Transverse colon (tissue), 4 donors: Measurements from ENCODE around the gene SLC2A5. TPM values are rescaled to one million over a fixed set of nuclear protein-coding genes. Genes with fewer than 3 reads are reported as not detected.

Source experiments
- DNase-seq: peaks from one replicate; pipeline ENCODE4 v3.0.0-alpha.2; 2019
- H3K27ac ChIP-seq, 4 donors: fragments of 200-600 bp; sonication (generic); 2 replicates each; pipeline ENCODE4 v1.5.1; 2016 to 2018; ENCODE audit warnings: inconsistent platforms in 4 of 4
- H3K27me3 ChIP-seq: fragments of 200-600 bp; sonication (generic); 2 replicates; pipeline ENCODE4 v1.5.1; 2017; ENCODE audit warnings: inconsistent platforms
- H3K36me3 ChIP-seq, 4 donors: fragments of 200-600 bp; sonication (generic); 2 replicates each; pipeline ENCODE4 v1.5.1; 2017 to 2019; ENCODE audit warnings: inconsistent platforms in 4 of 4
- H3K4me1 ChIP-seq, 4 donors: fragments of 200-600 bp; sonication (generic); 2 replicates each; pipeline ENCODE4 v1.5.1; 2017 to 2020; ENCODE audit warnings: inconsistent platforms in 4 of 4
- H3K4me3 ChIP-seq, 4 donors: fragments of 200-600 bp; sonication (generic); 1 replicate in 1 of 4; 2 replicates in 3 of 4; pipeline versions ENCODE4 v1.5.1 to v1.6.1; 2017 to 2019; ENCODE audit warnings: inconsistent platforms in 4 of 4
- H3K9me3 ChIP-seq, 2 donors: fragments of 200-600 bp; sonication (generic); 2 replicates each; pipeline ENCODE4 v1.5.1; 2017 to 2019; ENCODE audit warnings: inconsistent platforms in 2 of 2
- CTCF ChIP-seq, 5 experiments: fragments of 200-600 bp in 3 of 5; fragments of 450-650 bp in 2 of 5; sonication (generic) in 3 of 5; IDR thresholded peaks; 1 replicate in 2 of 5; 2 replicates in 3 of 5; pipeline ENCODE4 v1.5.1; 2016 to 2017; ENCODE audit warnings: antibody characterized with exemption in 5 of 5, inconsistent platforms in 3 of 5, mild to moderate bottlenecking in 2 of 5, moderate library complexity in 1 of 5
- EP300 ChIP-seq: sonication (generic); formaldehyde crosslinking; IDR thresholded peaks from one replicate; pipeline ENCODE4 v1.6.1; 2017; ENCODE audit warnings: antibody characterized with exemption, low read depth
- POLR2A ChIP-seq: fragments of 450-650 bp; IDR thresholded peaks from one replicate; pipeline ENCODE4 v1.6.1; 2016; ENCODE audit warnings: antibody characterized with exemption, mild to moderate bottlenecking, moderate library complexity
- POLR2AphosphoS5 ChIP-seq, 3 donors: sonication (generic); formaldehyde crosslinking; IDR thresholded peaks; one replicate each; pipeline ENCODE4 v1.6.1; 2016; ENCODE audit warnings: antibody characterized with exemption in 3 of 3
- WGBS, 2 donors: methylation state at CpG; one replicate each; pipeline ENCODE4 v1.1.5; 2018; ENCODE audit warnings: low coverage in 1 of 2; 5-methylcytosine and 5-hydroxymethylcytosine counted together
- in situ Hi-C, 4 donors: fragments of 200-750 bp; cut with MboI; loops; one replicate each; pipeline versions ENCODE4 v1.15.0 to v1.15.1; 2017; ENCODE audit warnings: low sequenced_read_pairs in 3 of 4, low pct_ligation_motif_present in 1 of 4, low pct_unique_long_range_greater_than_20kb in 1 of 4
- intact Hi-C: fragments of 100-400 bp; cut with DNase I; formaldehyde crosslinking; loops from one replicate; pipeline ENCODE4 v1.15.1; 2023; ENCODE audit warnings: low total_unique reads
- total RNA-seq, 4 donors: library from RNA; depleted of rRNA; stranded (reverse); fragments of >200 nt; gene quantifications; one replicate each; pipeline ENCODE4 v1.1.0, GENCODE V29; 2016

Gene SLC2A5
- total RNA-seq, 4 donors from 2014 or later = 5.9 to 21.3 (median 13.3) TPM

GRCh38 chr1:9080705-9081291 is 11.4 kb upstream of the SLC2A5 start:
- WGBS, 2 donors = 77 to 99% methylated on average over 6 of the region's 6 CpGs
- no peaks in the 10 kb centered on the region for H3K27me3 ChIP-seq
- H3K4me1 ChIP-seq = peaks cover 5 to 35% (median 15%) of the 10 kb centered on the region in 4 donors
- H3K27ac ChIP-seq = peak overlapping the region in 1 of 4 donors; percentile 21
- H3K36me3 ChIP-seq = no peaks in the 10 kb centered on the region
- H3K9me3 ChIP-seq = no peaks in the 10 kb centered on the region
- H3K4me3 ChIP-seq = no peak overlapping the region
- intact Hi-C loops = no loop called here
- no peak for DNase-seq
- TF ChIP-seq CTCF (IDR thresholded peaks at IDR 0.05) (no peak), POLR2AphosphoS5 (IDR thresholded peaks at IDR 0.05) (no peak), POLR2A (no peak), EP300 (no peak)
- in situ Hi-C loops = no loop called here

DNA sequence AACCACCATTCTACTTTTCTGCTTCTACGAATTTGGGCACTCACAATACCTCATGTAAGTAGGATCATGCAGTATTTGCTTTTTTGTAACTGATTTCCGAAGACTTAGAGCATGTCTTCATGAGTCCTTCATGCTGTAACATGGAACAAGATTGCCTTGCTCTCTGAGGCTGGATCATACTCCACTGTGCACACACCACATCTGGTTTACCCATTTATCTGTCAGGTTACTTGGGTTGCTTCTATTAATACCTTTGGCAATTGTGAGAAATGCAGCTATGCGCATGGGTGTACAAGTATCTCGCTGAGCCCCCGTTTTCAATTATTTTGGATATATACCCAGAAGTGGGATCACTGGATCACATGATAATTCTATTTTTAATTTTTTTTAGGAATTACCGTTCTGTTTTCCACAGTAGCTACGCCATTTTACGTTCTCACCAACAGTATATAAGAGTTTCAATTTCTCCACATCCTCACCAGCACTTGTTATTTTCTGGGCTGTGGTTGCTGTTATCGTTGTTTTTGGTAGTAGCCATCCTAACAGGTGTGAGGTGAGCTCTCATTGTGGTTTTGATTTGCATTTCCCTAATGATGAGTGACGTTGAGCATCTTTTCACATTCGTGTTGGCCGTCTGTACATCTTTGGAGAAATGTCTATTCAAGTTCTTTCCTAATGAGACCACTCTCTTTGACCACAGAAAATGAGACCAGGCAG is 10.7 kb upstream of the SLC2A5 start:
- no peaks in the 10 kb centered on the region for H3K9me3 ChIP-seq
- TF ChIP-seq POLR2AphosphoS5 (IDR thresholded peaks at IDR 0.05) = no peak
- TF ChIP-seq EP300 = no peak
- no peak for TF ChIP-seq POLR2A
- TF ChIP-seq CTCF (IDR thresholded peaks at IDR 0.05) = no peak
- peaks cover 3 to 34% (median 12%) of the 10 kb centered on the region in 4 donors for H3K4me1 ChIP-seq
- no peak overlapping the region for H3K4me3 ChIP-seq
- DNase-seq = no peak
- H3K27ac ChIP-seq = no peak overlapping the region
- intact Hi-C loops (no loop called here), in situ Hi-C loops (no loop called here)
- 75 to 90% methylated on average over 9 to 12 of the region's 12 CpGs for WGBS, 2 donors
- no peaks in the 10 kb centered on the region for H3K27me3 ChIP-seq
- H3K36me3 ChIP-seq = no peaks in the 10 kb centered on the region

GRCh38 chr1:9078752-9079500 is 9.5 kb upstream of the SLC2A5 start:
- H3K27me3 ChIP-seq = no peaks in the 10 kb centered on the region
- intact Hi-C loops (no loop called here), in situ Hi-C loops (no loop called here)
- TF ChIP-seq POLR2A (no peak), POLR2AphosphoS5 (IDR thresholded peaks at IDR 0.05) (peak in 1 of 3 donors; percentile 4)
- DNase-seq = peak; percentile 47
- no peak overlapping the region for H3K4me3 ChIP-seq
- WGBS, 2 donors = 42 to 62% methylated on average over 6 to 19 of the region's 19 CpGs
- no peaks in the 10 kb centered on the region for H3K36me3 ChIP-seq
- H3K9me3 ChIP-seq = no peaks in the 10 kb centered on the region
- peaks cover 3 to 39% (median 9%) of the 10 kb centered on the region in 4 donors for H3K4me1 ChIP-seq
- peak overlapping the region in 2 of 4 donors; percentile 2 to 5 for H3K27ac ChIP-seq

GRCh38 chr1:9078015-9078751 is 8.7 kb upstream of the SLC2A5 start:
- 42 to 68% methylated on average over 3 to 9 of the region's 9 CpGs for WGBS, 2 donors
- no peak overlapping the region for H3K27ac ChIP-seq
- DNase-seq = no peak

More at GRCh38 chr1:9078015-9078751, 8.7 kb upstream of the SLC2A5 start:
- no peaks in the 10 kb centered on the region for H3K9me3 ChIP-seq
- TF ChIP-seq POLR2AphosphoS5 (IDR thresholded peaks at IDR 0.05) (no peak), POLR2A (no peak), EP300 (no peak), CTCF (IDR thresholded peaks at IDR 0.05) (no peak)
- H3K36me3 ChIP-seq = no peaks in the 10 kb centered on the region
- no peak overlapping the region for H3K4me3 ChIP-seq
- no peaks in the 10 kb centered on the region for H3K27me3 ChIP-seq
- intact Hi-C loops = no loop called here
- in situ Hi-C loops = no loop called here
- peaks cover 3 to 38% (median 9%) of the 10 kb centered on the region in 4 donors for H3K4me1 ChIP-seq
